GM10266 (cell line): ENCODE data around the gene ARHGAP8.

Source experiments
- DNase-seq: peaks from one replicate; pipeline ENCODE4 v3.0.0; 2012; ENCODE audit errors: extremely low spot score
- CTCF ChIP-seq: IDR thresholded peaks from 2 replicates; pipeline ENCODE4 v1.5.1; 2012; ENCODE audit warnings: mild to moderate bottlenecking, low read depth; ENCODE audit not compliant: control insufficient read depth, insufficient read depth; ENCODE audit errors: missing control alignments

ARHGAP8 gene

DNA sequence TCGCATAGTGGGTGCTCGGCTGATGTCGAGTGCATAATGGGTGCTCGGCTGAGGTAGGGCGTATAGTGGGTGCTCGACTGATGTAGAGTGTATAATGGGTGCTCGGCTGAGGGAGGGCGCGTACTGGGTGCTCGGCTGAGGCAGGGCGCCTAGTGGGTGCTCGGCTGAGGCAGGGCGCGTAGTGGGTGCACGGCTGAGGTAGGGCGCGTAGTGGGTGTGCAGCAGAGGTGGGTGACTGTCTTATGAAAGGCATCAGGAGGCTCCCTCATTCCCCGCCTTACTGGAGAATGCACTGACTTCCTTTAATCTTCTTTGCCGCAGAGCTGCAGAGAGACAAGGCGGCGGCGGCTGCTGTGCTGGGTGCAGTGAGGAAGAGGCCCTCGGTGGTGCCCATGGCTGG is 33.8 kb downstream of the ARHGAP8 start:
- DNase-seq, result no peak
- no peak for TF ChIP-seq CTCF

- DNase-seq, result no peak
- TF ChIP-seq CTCF, result no peak
Measured at GRCh38 chr22:44786610-44787009, 34.2 kb downstream of the ARHGAP8 start.

- no peak for TF ChIP-seq CTCF
Measured at GRCh38 chr22:44787832-44788231, 35.5 kb downstream of the ARHGAP8 start.

GRCh38 chr22:44793106-44793505 is 40.7 kb downstream of the ARHGAP8 start:
- TF ChIP-seq CTCF, result no peak

More at GRCh38 chr22:44787832-44788231, 35.5 kb downstream of the ARHGAP8 start:
- no peak for DNase-seq

DNA sequence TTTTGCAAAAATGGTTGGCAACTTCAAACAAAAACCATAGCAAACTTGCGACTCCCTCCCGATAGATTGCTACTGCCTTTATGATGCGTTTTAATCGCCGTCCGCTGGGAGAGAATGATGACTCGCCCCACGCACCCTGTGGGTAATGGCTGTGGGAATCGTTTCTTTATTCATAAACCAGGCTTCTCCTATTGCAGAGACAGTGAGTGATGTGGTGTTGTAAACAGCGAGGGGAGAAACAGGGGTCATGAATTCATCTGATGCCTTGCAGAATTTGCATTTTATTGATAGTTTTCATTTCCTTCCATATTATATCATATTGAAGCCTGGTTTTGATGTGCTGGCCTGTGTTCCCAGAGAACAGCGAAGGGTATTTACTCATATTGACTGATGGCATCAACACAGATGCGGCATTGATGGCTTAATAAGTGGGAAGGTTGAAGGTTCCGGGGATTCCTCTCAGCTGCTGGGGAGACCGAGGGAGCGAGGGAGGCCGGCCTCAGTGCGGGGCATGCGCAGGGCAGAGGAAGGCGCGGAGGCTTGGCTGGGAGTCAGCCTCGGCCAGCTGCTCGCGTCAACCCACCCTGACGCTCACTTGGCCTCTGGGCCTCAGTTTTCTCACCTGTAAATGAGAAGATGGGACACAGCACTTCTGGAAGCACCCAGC is 41.3 kb downstream of the ARHGAP8 start:
- no peak for DNase-seq
- no peak for TF ChIP-seq CTCF

More at GRCh38 chr22:44793106-44793505, 40.7 kb downstream of the ARHGAP8 start:
- DNase-seq, result no peak

DNA sequence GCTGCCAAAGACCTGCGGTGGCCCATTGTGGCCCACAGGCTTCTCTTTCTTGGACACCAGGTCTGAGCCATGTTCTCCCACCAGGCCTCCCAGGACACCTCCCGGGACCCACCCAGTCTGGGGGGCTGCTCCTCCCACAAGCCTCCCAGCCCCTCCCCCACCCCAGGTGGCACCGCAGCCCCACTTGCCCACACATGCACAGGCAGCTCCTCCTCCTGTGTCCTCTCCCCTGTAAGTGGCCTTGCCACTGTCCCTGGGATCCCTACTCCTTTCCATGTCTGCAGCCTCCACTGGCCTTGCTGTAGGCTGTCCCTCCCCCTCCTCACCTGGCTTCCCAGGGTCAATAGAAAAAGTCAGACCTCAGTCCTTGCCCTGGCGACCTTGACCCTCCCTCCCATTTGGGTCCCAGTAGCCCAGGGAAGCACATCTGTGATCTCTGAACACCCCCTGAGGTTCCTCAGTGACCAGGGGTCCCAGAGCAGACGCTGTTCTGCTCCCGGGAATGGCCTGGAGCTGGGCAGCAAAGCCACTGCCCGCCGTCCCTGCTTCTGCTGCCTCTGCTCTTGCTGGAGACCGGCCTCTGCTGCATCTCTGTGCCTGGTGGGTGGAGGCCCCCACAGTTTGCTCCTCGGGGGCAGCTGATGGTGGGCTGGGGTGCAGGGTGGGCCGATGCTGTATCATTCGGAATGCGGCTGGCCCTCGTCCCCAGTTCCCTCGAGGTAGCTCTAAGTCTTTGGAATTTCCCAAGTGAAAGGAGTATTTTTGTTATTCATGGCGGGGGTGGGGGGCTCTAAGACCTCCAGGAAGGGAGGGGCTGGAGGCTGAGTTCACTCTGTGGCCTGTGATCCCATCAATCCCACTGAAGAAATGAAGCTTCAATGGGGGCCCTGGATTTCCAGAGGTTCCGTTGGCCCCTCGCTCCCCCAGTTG is 43.6 kb downstream of the ARHGAP8 start:
- no peak for TF ChIP-seq CTCF

More for the DNA sequence above, 43.6 kb downstream of the ARHGAP8 start:
- no peak for DNase-seq
